ENCODE measurements around the gene PBX1.

The PBX1 gene

DNA sequence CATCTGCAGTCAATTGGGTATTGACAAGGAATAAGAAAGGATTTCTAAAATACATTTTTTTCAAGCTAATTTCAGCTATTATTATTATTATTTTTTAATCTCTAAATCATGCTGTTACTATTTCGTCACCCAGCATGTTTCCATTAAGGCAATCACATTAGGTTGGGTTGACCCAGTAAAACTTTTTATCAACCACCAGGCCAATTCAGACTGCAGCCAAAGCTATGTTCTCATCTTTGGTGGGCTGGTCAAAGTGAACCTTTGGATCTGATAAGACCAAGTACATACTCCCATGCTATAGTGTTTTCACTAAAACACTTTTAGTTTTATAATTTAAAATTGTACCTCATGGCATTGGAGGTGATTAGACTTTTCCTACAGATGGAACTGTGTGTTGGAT lies 198.6 kb downstream of the PBX1 start:
- DNase-seq (ENCODE audit: low read depth, low spot score): no peak

- no peak for DNase-seq (ENCODE audit: low read depth, low spot score)
Measured at GRCh38 chr1:164759144-164759920, 200.3 kb downstream of the PBX1 start.

GRCh38 chr1:164759979-164760469 lies 201.0 kb downstream of the PBX1 start:
- no peak for DNase-seq (ENCODE audit: low read depth, low spot score)

GRCh38 chr1:164760569-164760968 lies 201.6 kb downstream of the PBX1 start:
- no peak for DNase-seq (ENCODE audit: low read depth, low spot score)

DNA sequence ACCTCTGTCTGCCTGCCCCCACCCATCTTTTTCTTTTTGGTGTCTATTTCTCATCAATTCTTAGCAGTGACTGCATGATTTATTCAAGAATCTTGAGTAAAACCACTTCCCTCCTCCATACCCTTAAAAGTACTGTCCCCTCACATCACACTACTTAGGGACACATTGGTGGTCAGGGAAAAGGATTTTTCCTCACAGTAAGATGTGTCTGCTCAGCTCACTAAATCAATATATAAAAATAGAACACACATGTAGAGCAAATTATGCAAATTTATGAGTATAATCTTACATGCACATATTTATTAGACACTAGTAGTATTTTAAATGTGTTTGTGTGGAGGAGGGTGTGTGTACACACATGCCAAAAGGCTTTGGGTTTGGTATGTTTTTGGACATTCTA lies 202.0 kb downstream of the PBX1 start:
- DNase-seq (ENCODE audit: low read depth, low spot score): no peak

DNA sequence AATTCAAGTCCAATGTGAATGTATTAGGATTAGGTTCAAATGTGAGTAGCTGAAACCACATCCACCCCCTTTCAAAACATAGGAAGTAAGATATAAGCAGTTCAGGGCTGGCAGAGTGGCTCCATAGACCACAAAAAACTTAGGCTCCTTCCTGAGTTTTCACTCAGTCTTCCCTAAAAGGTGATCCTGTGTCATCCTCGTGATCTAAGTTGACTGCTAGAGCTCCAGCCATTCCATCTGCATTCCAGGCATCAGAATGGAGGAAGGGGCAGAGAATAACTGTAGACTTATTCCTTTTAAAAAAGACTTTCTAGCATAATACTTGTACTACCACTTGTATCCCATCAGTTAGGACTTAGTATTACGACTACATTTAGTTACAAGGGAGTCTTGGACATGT lies 204.1 kb downstream of the PBX1 start:
- no peak for DNase-seq (ENCODE audit: low read depth, low spot score)

GRCh38 chr1:164764333-164764732 lies 205.3 kb downstream of the PBX1 start:
- DNase-seq (ENCODE audit: low read depth, low spot score): no peak

DNA sequence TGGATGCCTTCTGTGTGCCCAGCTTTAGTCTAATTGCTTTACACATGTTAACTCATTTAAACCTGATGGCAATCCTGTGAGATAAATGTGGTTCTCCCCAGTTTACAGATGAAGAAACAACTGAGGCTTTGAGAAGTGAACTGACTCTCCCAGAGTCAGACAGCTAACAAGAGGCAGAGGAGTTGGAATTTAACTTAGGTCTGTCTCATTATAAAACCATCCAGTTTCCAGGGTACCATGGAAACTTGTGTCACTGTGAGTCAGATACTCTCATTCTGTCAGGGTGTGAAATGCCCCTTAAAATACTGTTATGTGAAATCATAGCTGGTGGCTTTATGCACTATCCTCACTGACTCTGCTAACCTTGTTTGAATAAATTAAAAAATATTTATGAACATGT lies 206.6 kb downstream of the PBX1 start:
- DNase-seq (ENCODE audit: low read depth, low spot score): no peak

- no peak for DNase-seq (ENCODE audit: low read depth, low spot score)
Measured at GRCh38 chr1:164765992-164766720, 207.2 kb downstream of the PBX1 start.

DNA sequence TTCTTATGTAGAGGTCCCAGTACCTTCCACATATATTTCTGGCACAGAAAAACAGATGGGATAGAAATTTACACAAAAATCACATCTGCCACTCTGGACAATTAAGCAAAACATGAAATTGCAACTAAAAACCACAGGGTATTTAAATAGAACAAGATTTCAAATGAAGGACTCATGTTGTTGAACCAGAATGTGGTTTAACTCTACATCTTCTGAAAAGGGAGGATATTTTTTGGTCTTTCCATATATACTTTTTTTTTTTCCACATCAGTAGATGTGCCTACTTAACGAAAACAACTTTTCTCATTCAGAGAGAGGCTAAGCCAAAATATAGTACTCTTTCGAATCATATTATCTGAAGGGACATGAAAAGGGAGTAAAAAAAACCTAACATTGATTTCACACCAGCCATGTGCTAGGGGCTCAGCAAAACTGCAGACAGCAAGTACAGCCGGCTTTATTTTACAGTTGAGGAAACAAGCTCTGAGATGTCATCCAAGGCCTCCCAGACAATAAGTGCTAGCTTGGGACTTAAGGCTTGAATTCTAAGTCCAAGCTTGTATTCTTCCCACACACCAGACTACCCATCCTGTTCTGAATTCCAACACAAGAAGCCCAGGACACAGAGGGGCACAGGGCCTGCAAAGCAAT lies 208.9 kb downstream of the PBX1 start:
- DNase-seq (ENCODE audit: low read depth, low spot score): no peak

GRCh38 chr1:164768619-164769018 lies 209.6 kb downstream of the PBX1 start:
- DNase-seq (ENCODE audit: low read depth, low spot score): no peak

- DNase-seq (ENCODE audit: low read depth, low spot score): no peak
Measured at GRCh38 chr1:164769486-164770130, 210.6 kb downstream of the PBX1 start.

DNA sequence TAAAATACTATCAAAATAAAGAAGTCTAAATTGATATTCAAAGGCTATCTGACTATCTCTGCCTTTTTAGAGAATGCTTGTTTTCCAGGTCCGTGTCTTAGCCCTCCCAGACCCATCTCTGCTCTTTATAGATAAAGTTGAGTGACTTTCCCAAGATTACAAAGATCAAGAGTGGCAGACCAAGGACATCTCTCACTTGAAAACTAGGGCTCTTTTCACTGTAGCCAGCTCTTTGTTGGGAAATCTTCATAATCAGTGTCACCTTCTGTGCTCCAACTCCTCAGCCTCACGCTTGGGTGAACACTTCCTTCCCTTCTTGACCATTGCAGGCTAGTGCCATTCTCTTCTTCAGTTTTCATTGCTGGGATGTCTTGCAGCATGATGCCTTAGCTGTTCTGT lies 211.1 kb downstream of the PBX1 start:
- no peak for DNase-seq (ENCODE audit: low read depth, low spot score)

DNA sequence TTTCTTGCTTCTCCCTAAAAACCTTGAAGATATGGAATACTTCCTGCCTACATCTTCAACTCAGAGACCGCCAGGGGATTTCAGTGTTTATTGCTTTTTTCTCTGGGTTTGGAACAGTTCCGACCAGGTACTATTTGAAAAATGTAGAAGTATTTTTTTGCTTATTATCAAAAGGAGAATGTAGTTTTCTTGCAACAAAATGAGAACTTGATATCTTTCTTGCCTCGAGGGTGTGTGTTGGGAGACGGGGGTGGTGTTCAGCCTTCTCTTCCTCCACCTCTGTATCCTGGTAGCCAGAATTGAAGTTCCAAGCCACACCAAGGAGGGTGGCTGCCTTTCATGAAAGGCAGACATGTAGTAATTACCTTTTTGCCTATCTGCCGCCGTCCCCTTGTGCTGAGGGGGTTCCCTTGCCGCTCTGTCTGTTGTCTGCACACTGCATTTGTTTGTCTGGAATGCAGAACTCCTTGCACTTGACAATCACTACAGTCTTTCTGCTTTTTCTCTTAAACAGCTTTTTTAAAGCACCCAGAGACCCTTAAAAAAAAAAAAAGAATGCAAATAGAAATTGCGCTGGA lies 212.1 kb downstream of the PBX1 start:
- DNase-seq (ENCODE audit: low read depth, low spot score): no peak

- DNase-seq (ENCODE audit: low read depth, low spot score): no peak
Measured at GRCh38 chr1:164771619-164772361, 212.8 kb downstream of the PBX1 start.

- no peak for DNase-seq (ENCODE audit: low read depth, low spot score)
Measured at GRCh38 chr1:164772635-164773034, 213.7 kb downstream of the PBX1 start.

DNA sequence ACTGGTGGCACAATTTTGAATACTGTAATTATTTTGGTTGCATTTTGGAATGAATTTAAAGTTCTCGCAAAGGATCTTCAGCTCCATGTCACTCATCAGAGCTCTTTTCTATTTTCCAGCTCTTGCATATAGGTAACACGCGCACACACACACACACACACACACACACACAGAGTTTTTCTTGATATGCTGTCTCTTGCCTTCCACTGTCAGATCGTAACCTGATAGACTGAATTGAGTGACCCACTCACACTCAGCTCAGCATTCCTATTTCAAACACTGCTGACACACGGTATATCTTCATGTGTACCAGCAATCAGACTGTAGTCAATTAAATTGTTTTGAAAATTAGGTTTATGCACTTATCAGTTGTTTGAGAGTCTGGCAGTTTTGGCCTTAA lies 214.1 kb downstream of the PBX1 start:
- DNase-seq (ENCODE audit: low read depth, low spot score): no peak

DNA sequence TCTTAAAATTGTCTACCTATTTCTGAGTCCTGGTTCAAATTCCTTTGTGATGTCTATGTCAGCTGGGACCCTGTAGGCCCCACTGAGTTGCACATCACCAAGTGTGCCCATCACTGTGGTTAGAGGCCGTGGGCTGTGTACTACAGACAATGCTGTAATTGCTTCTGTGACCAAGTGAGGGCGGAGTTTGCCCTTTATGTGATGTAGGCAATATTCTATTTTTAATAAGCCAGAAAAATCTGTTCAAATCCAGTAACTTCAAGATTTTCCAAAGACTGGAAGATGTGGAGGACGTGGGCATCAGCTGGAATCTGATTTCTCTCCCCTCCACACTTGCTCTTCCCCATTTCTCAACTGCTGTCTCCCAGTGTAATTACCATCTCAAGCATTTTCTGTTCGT lies 215.4 kb downstream of the PBX1 start:
- DNase-seq (ENCODE audit: low read depth, low spot score): no peak

DNA sequence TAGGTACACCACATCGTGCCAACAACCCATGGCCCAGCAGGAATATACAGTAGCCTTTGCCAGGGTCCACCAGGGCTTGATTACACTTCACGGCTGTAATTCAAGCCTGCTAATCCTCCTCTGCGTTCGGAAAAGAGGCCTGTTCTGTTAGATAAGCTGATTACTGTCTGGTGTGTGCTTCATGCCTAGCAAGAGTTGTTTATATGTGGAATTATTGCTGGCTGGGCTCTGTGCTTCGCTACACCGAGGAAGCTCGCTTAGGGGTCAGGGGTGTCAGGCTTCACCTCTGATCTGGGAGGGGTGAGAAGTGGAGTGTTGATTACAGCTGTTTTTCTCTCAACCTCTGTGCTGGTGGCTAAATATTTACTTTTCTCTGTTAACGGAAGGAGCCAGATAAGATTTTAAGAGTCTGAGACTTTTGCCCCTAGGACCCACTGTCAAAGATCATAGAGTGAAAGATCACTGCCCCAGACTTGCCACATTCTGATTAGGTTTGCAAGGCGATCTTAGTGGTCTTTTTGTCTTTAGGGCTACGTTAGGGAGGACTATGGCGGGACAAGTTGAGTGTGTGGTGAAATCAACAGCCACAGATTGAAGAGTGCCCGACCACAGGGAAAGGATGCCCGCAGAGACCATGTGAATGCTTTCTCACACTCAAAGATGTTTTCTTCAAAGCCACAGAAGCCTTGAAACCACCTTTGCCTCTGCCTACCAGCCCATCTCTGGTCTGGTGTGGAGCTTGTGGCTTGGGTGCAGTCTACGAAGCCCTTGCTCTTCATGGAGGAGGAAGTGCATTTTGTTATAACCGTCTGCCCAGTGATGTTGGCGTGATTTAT lies 216.1 kb downstream of the PBX1 start:
- no peak for DNase-seq (ENCODE audit: low read depth, low spot score)

- DNase-seq (ENCODE audit: low read depth, low spot score): no peak
Measured at GRCh38 chr1:164777518-164777917, 218.5 kb downstream of the PBX1 start.
